Liver (tissue), 9 donors: ENCODE data around the gene MAPT. TPM values are rescaled to one million over a fixed set of nuclear protein-coding genes. Genes with fewer than 3 reads are reported as not detected.

Experiments
- DNase-seq: peaks from one replicate; pipeline ENCODE4 v3.0.0-alpha.2; 2017; ENCODE audit warnings: low spot score
- H3K27ac ChIP-seq, 2 donors: one replicate each; pipeline ENCODE4 v1.7.0; 2013; ENCODE audit warnings: inconsistent platforms in 2 of 2, low read length in 2 of 2, control low read depth in 1 of 2, low read depth in 1 of 2, mild to moderate bottlenecking in 1 of 2
- H3K27me3 ChIP-seq, 4 donors: one replicate each; pipeline versions ENCODE4 v1.6.1 to v1.7.0; 2013; ENCODE audit warnings: low read length in 3 of 4, inconsistent platforms in 1 of 4, mild to moderate bottlenecking in 1 of 4, moderate library complexity in 1 of 4; ENCODE audit not compliant: control insufficient read depth in 4 of 4, insufficient read depth in 4 of 4
- H3K36me3 ChIP-seq, 4 donors: one replicate each; pipeline versions ENCODE4 v1.6.1 to v1.7.0; 2013; ENCODE audit warnings: low read length in 3 of 4, mild to moderate bottlenecking in 3 of 4, low read depth in 1 of 4, moderate library complexity in 1 of 4; ENCODE audit not compliant: control insufficient read depth in 4 of 4, insufficient read depth in 3 of 4
- H3K4me1 ChIP-seq, 4 donors: one replicate each; pipeline versions ENCODE4 v1.6.1 to v1.7.0; 2013; ENCODE audit warnings: low read length in 3 of 4, mild to moderate bottlenecking in 3 of 4, moderate library complexity in 1 of 4; ENCODE audit not compliant: control insufficient read depth in 4 of 4, insufficient read depth in 4 of 4
- H3K4me3 ChIP-seq, 3 donors: one replicate each; pipeline versions ENCODE4 v1.6.1 to v1.7.0; 2013; ENCODE audit warnings: low read length in 3 of 3, control low read depth in 1 of 3, low read depth in 1 of 3, mild to moderate bottlenecking in 1 of 3
- H3K9ac ChIP-seq, 2 donors: one replicate each; pipeline ENCODE4 v1.7.0; 2013; ENCODE audit warnings: low read length in 2 of 2, mild to moderate bottlenecking in 2 of 2, moderate library complexity in 2 of 2, control low read depth in 1 of 2, low read depth in 1 of 2
- H3K9me3 ChIP-seq, 4 donors: one replicate each; pipeline versions ENCODE4 v1.6.1 to v1.7.0; 2013; ENCODE audit warnings: low read length in 3 of 4; ENCODE audit not compliant: control insufficient read depth in 4 of 4
- ATF3 ChIP-seq: IDR thresholded peaks from 2 replicates; pipeline ENCODE4 v1.6.1; 2016; ENCODE audit warnings: antibody characterized with exemption
- EGR1 ChIP-seq, 2 donors: IDR thresholded peaks; 2 replicates each; pipeline ENCODE4 v1.6.1; 2016 to 2018; ENCODE audit warnings: antibody characterized with exemption in 2 of 2, low read depth in 2 of 2
- FOXA1 ChIP-seq: IDR thresholded peaks from 2 replicates; pipeline ENCODE4 v1.6.1; 2016; ENCODE audit warnings: antibody characterized with exemption
- FOXA2 ChIP-seq: IDR thresholded peaks from 2 replicates; pipeline ENCODE4 v1.6.1; 2016; ENCODE audit warnings: antibody characterized with exemption
- GABPA ChIP-seq, 2 donors: IDR thresholded peaks in 1 of 2; conservative IDR thresholded peaks in 1 of 2; 2 replicates each; pipeline ENCODE4 v1.6.1; 2016; ENCODE audit warnings: antibody characterized with exemption in 2 of 2, mild to moderate bottlenecking in 1 of 2, moderate library complexity in 1 of 2
- HNF4A ChIP-seq, 2 donors: conservative IDR thresholded peaks; 2 replicates each; pipeline ENCODE4 v1.6.1; 2016; ENCODE audit warnings: antibody characterized with exemption in 2 of 2, mild to moderate bottlenecking in 2 of 2
- HNF4G ChIP-seq: IDR thresholded peaks from 2 replicates; pipeline ENCODE4 v1.6.1; 2016; ENCODE audit warnings: antibody characterized with exemption
- JUND ChIP-seq, 2 donors: IDR thresholded peaks; 2 replicates each; pipeline ENCODE4 v1.6.1; 2016; ENCODE audit warnings: antibody characterized with exemption in 2 of 2
- NR2F2 ChIP-seq: IDR thresholded peaks from 2 replicates; pipeline ENCODE4 v1.6.1; 2016; ENCODE audit warnings: antibody characterized with exemption
- RAD21 ChIP-seq, 2 donors: IDR thresholded peaks; 2 replicates each; pipeline ENCODE4 v1.6.1; 2016; ENCODE audit warnings: antibody characterized with exemption in 2 of 2, mild to moderate bottlenecking in 2 of 2
- RXRA ChIP-seq, 2 donors: IDR thresholded peaks; 2 replicates each; pipeline ENCODE4 v1.6.1; 2017 to 2018; ENCODE audit warnings: antibody characterized with exemption in 2 of 2, mild to moderate bottlenecking in 1 of 2
- SP1 ChIP-seq: IDR thresholded peaks from 2 replicates; pipeline ENCODE4 v1.6.1; 2018; ENCODE audit warnings: antibody characterized with exemption, mild to moderate bottlenecking
- TAF1 ChIP-seq: conservative IDR thresholded peaks from 2 replicates; pipeline ENCODE4 v1.6.1; 2016; ENCODE audit warnings: antibody characterized with exemption, mild to moderate bottlenecking
- YY1 ChIP-seq: IDR thresholded peaks from 2 replicates; pipeline ENCODE4 v1.6.1; 2016; ENCODE audit warnings: antibody characterized with exemption, mild to moderate bottlenecking
- ZBTB33 ChIP-seq: IDR thresholded peaks from 2 replicates; pipeline ENCODE4 v1.6.1; 2016; ENCODE audit warnings: antibody characterized with exemption
- WGBS: extraction: QIAGEN DNeasy Blood & Tissue Kit; methylation state at CpG from one replicate; pipeline ENCODE4 v1.1.7; 2013; 5-methylcytosine and 5-hydroxymethylcytosine counted together
- polyA plus RNA-seq, 2 donors: library from polyadenylated mRNA; stranded (reverse) in 1 of 2; unstranded in 1 of 2; fragments of 200-250 nt in 1 of 2; fragments of >200 nt in 1 of 2; fragmentation: Nextera tagmentation in 1 of 2; extraction: Ambion mirVana in 1 of 2; gene quantifications; one replicate each; pipeline versions ENCODE4 v1.2.1 to v1.2.3, GENCODE V29; 2013 to 2015
- total RNA-seq, 2 donors: library from RNA; depleted of rRNA; stranded (reverse); fragments of >200 nt; gene quantifications; one replicate each; pipeline ENCODE4 v1.2.3, GENCODE V29; 2014
- TF ChIP-seq, protein P1 (sequence below): fragments of 150-350 bp; IDR thresholded peaks from 2 replicates; pipeline ENCODE4 v1.5.1; 2017; ENCODE audit warnings: improper control_type of control experiment, low read depth, low read length; ENCODE audit not compliant: missing input control
- TF ChIP-seq, protein P2 (sequence below): IDR thresholded peaks from 2 replicates; pipeline ENCODE4 v1.6.1; 2016; ENCODE audit warnings: antibody characterized with exemption, mild to moderate bottlenecking
- TF ChIP-seq, protein P3 (sequence below): IDR thresholded peaks from 2 replicates; pipeline ENCODE4 v1.6.1; 2016; ENCODE audit warnings: antibody characterized with exemption
- donor health status: healthy.
- donor health status: healthy.
- donor health status: healthy.
- donor health status: healthy.
- donor health status: healthy.

Gene MAPT
- total and polyA plus RNA-seq, 4 donors, result 0.05 to 0.67 (median 0.27) TPM

DNA sequence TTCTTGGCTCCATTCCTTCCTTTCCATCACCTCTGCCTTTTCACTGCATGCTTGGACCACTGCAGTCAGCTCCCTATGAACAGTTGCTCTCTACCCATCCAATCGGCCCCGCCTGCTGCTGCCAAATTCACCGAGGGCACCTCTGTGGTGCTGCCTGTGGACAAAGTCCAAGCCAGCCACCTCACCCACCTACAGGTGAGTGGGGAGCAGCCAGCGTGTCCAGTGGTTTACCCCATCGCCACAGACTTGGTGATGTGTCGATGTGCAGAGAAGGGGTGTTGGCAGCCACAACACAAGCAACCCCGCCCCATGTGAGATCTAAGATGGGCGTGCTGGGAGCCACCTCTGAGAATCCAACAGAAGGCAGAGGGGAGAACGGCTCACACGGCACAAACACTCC lies 61.0 kb downstream of the MAPT start:
- H3K4me1 ChIP-seq, result no peaks in the 10 kb centered on the region
- no peak overlapping the region for H3K9ac ChIP-seq
- WGBS, result 83% methylated on average over 10 of the region's 10 CpGs
- H3K9me3 ChIP-seq, result no peaks in the 10 kb centered on the region
- H3K36me3 ChIP-seq, result no peaks in the 10 kb centered on the region
- no peak for DNase-seq
- no peak for TF ChIP-seq RXRA (IDR thresholded peaks at IDR 0.05)
- no peak for TF ChIP-seq SP1
- no peak for TF ChIP-seq GABPA (IDR thresholded peaks at IDR 0.05 in 1 of 2, conservative IDR thresholded peaks at IDR 0.05 in 1 of 2)
- TF ChIP-seq HNF4A (conservative IDR thresholded peaks at IDR 0.05), result no peak
- no peak for TF ChIP-seq NR2F2
- TF ChIP-seq, protein P1, sequence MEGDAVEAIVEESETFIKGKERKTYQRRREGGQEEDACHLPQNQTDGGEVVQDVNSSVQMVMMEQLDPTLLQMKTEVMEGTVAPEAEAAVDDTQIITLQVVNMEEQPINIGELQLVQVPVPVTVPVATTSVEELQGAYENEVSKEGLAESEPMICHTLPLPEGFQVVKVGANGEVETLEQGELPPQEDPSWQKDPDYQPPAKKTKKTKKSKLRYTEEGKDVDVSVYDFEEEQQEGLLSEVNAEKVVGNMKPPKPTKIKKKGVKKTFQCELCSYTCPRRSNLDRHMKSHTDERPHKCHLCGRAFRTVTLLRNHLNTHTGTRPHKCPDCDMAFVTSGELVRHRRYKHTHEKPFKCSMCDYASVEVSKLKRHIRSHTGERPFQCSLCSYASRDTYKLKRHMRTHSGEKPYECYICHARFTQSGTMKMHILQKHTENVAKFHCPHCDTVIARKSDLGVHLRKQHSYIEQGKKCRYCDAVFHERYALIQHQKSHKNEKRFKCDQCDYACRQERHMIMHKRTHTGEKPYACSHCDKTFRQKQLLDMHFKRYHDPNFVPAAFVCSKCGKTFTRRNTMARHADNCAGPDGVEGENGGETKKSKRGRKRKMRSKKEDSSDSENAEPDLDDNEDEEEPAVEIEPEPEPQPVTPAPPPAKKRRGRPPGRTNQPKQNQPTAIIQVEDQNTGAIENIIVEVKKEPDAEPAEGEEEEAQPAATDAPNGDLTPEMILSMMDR, result no peak
- no peak for TF ChIP-seq EGR1 (IDR thresholded peaks at IDR 0.05; ENCODE audit: low read depth in 2 of 2)
- TF ChIP-seq ZBTB33, result no peak
- TF ChIP-seq FOXA1, result no peak
- no peak for TF ChIP-seq HNF4G
- TF ChIP-seq, protein P2, sequence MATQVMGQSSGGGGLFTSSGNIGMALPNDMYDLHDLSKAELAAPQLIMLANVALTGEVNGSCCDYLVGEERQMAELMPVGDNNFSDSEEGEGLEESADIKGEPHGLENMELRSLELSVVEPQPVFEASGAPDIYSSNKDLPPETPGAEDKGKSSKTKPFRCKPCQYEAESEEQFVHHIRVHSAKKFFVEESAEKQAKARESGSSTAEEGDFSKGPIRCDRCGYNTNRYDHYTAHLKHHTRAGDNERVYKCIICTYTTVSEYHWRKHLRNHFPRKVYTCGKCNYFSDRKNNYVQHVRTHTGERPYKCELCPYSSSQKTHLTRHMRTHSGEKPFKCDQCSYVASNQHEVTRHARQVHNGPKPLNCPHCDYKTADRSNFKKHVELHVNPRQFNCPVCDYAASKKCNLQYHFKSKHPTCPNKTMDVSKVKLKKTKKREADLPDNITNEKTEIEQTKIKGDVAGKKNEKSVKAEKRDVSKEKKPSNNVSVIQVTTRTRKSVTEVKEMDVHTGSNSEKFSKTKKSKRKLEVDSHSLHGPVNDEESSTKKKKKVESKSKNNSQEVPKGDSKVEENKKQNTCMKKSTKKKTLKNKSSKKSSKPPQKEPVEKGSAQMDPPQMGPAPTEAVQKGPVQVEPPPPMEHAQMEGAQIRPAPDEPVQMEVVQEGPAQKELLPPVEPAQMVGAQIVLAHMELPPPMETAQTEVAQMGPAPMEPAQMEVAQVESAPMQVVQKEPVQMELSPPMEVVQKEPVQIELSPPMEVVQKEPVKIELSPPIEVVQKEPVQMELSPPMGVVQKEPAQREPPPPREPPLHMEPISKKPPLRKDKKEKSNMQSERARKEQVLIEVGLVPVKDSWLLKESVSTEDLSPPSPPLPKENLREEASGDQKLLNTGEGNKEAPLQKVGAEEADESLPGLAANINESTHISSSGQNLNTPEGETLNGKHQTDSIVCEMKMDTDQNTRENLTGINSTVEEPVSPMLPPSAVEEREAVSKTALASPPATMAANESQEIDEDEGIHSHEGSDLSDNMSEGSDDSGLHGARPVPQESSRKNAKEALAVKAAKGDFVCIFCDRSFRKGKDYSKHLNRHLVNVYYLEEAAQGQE, result no peak
- no peak for TF ChIP-seq YY1
- TF ChIP-seq, protein P3, sequence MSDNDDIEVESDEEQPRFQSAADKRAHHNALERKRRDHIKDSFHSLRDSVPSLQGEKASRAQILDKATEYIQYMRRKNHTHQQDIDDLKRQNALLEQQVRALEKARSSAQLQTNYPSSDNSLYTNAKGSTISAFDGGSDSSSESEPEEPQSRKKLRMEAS, result no peak
- TF ChIP-seq RAD21 (IDR thresholded peaks at IDR 0.05), result no peak
- no peak for TF ChIP-seq JUND (IDR thresholded peaks at IDR 0.05)
- TF ChIP-seq ATF3, result no peak
- TF ChIP-seq FOXA2, result no peak
- no peak overlapping the region for H3K4me3 ChIP-seq
- H3K27me3 ChIP-seq, result peaks cover 0 to 2% (median 0%) of the 10 kb centered on the region in 4 donors
- H3K27ac ChIP-seq, result no peak overlapping the region

DNA sequence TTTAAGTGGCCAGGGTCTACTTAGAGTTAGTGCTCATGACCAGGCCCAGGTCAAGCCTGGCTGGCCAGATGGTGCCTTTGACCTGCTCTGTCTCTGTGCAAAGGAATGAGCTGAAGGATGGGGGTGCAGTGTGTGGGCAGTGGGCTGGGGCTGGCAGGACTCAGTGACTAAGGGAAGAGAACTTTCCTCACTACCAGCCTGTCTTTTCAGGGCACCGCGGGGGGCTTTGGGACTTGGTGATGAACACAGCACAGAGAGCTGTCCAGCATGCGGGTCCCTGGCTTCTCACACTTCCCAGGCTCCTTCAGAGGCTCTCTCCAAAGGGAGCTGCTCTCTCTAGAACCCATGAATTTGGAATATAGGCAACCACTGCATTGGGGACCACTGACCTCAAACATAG lies 61.7 kb downstream of the MAPT start:
- Histone ChIP-seq H3K27ac (no peak overlapping the region), H3K9ac (no peak overlapping the region), H3K4me3 (no peak overlapping the region), H3K4me1 (no peaks in the 10 kb centered on the region), H3K36me3 (no peaks in the 10 kb centered on the region), H3K27me3 (no peaks in the 10 kb centered on the region), H3K9me3 (no peaks in the 10 kb centered on the region)
- TF ChIP-seq RAD21 (IDR thresholded peaks at IDR 0.05) (no peak), ATF3 (no peak), YY1 (no peak), RXRA (IDR thresholded peaks at IDR 0.05) (no peak), HNF4A (conservative IDR thresholded peaks at IDR 0.05) (no peak), ZBTB33 (no peak), EGR1 (IDR thresholded peaks at IDR 0.05; ENCODE audit: low read depth in 2 of 2) (no peak), FOXA1 (no peak), SP1 (no peak), TAF1 (no peak)
- TF ChIP-seq, protein P1, result no peak
- TF ChIP-seq, protein P3, result no peak
- 96% methylated on average over 3 of the region's 3 CpGs for WGBS
- no peak for DNase-seq
